HG03280 (cell line): ENCODE data around the gene ASXL1.
A peak's percentile ranks its signal among the peaks of the same experiment; 100 is the strongest.

Source experiments
- ATAC-seq: cut with Tn5 transposase; IDR thresholded peaks from one replicate; pipeline ENCODE4 v1.9.1; 2021; ENCODE audit warnings: mild to moderate bottlenecking, moderate library complexity; ENCODE audit not compliant: unreplicated experiment

The ASXL1 gene

GRCh38 chr20:32477594-32478512 is 119.7 kb downstream of the ASXL1 start:
- no peak for ATAC-seq

DNA sequence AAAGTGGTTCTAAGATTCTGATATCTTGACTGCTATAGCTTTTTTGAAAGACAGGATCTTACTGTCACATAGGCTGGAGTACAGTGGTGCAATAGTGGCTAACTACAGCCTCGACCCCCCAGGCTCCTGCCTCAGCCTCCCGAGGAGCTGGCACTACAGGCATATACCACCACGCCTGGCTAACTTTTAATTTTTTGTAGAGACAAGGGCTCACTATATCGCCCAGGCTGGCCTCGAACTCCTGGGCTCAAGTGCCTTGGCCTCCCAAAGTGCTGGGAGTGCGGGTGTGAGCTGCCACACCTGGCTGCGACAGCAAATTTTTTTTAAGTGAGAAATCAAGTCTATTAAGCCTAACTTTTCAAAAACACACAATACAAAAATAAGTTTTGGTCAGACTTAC is 120.4 kb downstream of the ASXL1 start:
- ATAC-seq, result no peak

- ATAC-seq, result no peak
Observed at GRCh38 chr20:32479012-32479411, 120.9 kb downstream of the ASXL1 start.

GRCh38 chr20:32479697-32480171 is 121.6 kb downstream of the ASXL1 start:
- ATAC-seq, result no peak

DNA sequence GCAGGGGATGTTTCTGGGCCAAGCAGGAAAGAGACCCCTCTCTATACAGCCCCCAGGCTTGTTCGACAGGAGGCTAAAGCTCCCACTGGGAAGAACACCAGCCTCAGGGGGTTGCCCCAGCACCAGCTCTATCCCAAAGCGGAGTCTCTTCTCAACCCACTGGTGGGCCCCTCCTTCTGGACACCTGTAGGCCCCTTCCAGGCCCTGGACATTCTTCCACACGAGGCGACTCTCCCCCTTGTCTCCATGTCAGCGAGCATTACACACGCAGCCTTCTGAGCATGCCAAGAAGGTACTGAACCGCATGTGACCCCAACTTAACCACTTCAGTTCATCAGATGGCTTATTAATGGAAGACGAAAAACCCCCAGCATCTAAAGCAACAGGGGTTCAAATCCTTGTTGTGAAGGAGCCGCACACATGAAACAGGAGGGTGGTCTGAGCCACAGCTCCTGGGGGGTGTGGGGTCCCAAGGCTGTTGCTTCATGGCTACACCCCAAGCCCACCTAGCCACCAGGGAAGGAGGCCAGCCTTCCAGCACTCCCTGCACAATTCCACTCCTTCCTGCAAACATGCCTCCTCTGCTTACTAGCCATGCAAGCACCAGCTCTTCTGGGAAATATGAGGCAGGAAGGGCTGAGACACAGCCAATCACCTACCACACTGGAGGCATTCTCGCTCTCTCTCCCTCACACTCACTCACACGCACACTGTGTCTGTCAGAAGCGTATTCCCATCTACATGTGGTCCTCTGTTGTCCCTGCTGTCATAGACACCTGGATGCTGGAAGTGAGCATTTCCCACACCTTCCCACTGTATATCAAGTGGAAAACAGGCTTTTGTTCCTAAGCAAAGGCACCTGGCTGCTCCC is 122.5 kb downstream of the ASXL1 start:
- no peak for ATAC-seq

DNA sequence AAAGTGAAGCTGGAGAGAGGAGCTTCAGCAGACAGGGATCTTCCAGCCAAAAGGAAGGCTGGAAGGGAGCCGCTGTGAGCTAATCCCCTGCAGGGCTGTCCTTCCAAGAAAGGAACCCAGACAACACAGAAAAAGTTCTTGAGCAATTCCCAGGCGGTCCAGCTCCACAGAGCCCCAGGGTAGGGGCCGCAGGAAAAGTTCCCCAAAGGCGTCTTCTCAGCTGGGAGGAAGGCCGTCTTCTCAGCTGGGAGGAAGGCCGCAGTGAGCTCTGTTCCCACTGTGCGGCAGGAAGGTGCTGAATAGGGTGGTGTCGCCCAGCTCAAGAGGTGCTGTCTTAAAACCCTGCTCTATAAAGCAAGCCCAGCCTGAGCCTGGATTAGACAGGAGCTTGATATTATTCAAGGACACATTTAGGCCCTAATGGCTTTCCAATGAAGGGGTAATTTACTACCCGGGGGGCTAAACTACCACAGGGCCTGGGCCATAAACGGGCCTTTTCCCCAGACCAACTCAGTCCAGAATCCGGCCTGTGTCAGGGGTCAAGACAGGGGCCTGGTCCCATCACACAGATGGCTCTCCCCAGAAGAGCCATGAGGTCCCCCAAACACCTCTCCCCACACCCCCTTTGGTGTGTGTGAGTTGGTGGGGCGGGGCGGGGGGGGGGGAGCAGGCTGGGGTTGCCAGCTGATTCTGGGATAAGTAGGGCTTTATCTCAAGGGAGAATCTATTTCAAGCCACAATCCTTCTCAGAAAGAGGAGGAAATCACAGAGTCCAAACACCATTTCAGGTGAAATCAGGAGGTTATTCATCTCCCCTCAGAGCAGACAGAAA is 123.4 kb downstream of the ASXL1 start:
- no peak for ATAC-seq

DNA sequence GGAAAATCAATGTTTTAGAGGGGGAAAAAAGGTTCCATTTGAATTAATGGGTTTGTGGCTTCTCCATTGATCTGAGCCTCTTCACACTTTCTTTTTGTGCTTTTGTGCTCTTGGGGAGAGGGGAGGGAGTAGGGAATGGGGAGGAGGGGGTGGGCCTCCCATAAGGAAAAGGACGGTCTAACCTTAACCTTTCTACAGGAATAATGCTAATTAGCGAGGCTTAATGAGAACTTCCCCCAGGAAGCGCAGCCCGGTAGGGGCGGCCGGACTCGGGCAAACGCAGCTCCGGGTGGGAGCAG is 124.0 kb downstream of the ASXL1 start:
- ATAC-seq, result no peak

DNA sequence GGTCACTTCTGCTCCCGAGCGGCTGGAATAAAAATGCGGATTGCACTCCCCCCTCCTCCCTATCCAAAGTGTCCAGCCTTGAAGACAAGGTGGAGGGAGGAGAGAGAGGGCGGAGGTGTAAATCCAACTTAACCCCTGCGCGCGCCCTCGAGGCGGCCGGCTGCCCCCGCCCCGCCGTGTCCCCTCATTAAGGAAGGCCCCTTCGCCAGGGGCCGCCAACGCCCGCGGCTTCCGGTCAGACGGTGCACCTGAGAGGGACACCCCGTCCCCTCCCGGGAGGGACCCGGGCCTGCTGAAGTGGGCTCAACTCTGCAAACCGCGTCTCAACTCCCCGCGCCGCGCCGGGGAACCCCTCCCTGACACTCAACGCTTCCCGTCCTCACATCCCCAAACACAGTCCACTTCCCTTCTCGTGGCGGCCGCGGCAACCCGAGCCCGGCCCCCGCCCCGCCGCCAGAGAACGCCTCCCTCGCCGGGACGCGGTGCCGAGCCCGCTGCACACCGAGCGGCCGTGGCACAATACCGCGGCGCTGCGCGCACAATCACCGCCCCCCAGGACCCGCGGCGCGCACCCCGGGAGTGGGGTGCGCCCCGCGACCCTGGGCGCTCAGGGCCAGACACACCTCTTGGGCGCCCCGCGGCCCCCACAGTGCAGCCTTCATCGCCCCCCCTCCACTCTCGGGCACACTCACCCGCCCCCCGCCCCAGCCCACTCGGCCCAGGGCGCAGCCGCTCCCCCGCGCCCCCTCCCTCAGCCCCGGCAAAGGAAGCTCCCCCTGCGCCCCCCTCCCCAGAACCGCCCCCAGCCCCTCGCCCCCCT is 124.5 kb downstream of the ASXL1 start:
- ATAC-seq, result no peak

GRCh38 chr20:32483351-32484224 is 125.5 kb downstream of the ASXL1 start:
- no peak for ATAC-seq

GRCh38 chr20:32484225-32484957 is 126.3 kb downstream of the ASXL1 start:
- no peak for ATAC-seq

- peak; percentile 78 for ATAC-seq
Observed at GRCh38 chr20:32484958-32485769, 127.0 kb downstream of the ASXL1 start.

DNA sequence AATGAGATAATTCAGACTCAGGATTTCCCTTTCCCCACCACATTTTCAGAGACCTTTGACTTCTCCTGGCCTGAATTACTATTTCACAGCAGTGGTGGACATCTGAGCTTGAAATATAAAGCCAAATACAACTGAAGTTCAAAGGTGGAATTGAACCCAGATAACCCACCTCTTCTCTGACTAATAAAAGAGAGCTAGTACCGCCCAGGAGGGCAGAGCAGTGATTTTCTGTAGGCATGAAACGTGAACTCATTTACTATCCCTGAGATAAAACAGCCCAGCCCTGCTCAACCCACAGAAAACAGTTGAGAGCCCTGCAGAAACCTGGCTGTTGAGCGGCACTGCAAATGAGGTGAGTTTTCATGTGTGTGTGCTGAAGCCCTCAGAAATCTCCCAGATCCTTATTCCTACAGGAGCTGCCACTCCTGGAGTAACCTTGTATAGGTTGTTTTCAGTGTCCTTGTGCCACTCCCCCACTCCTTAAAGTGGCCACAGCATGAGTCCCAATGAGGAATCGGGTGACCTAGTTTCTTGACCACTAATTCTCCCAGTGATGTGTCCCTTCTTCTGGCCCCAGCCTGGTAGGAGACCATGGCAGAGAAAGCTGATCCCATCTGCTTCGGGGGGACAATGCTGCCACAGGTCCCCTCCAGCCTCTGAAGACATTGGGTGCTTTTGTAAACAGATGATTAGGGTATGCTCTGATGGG is 127.8 kb downstream of the ASXL1 start:
- ATAC-seq, result no peak

DNA sequence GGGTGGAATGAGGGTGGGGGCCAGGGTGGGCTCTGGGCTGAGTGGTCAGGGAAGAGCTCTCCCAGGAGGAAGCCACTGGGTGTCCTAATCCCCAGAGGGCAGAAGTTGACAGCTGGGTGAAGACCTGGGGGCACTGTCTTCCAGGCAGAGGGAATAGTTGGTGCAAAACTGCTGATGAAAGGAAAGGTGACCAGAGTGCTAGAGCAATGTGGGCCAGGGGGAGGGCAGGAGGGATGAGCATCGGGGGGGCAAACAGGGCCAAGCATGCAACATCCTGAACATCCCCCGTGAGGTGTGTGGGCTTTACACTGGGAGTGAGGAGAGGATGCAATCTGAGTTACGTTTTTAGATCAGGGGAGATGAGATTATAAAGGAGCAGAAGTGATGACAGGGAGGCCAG is 129.2 kb downstream of the ASXL1 start:
- no peak for ATAC-seq

- no peak for ATAC-seq
Observed at GRCh38 chr20:32488066-32488838, 130.1 kb downstream of the ASXL1 start.
